ENCODE results near the gene SLC1A5. TPM values are rescaled to one million over a fixed set of nuclear protein-coding genes. Genes with fewer than 3 reads are reported as not detected.
A peak's percentile ranks its signal among the peaks of the same experiment; 100 is the strongest.

Gene SLC1A5
- total RNA-seq (171 and 281 TPM in 2 replicates), polyA plus RNA-seq (107 and 114 TPM in 2 replicates), polyA minus RNA-seq (ENCODE audit: low replicate concordance) (345 and 412 TPM in 2 replicates)
- polyA plus RNA-seq (2012), result 124 and 153 TPM in 2 replicates

- peaks cover 48% of the 10 kb centered on the region for H3K79me2 ChIP-seq (ENCODE audit: control insufficient read depth, insufficient read depth, low read length)
Observed at GRCh38 chr19:46788262-46788967, at the start of gene SLC1A5. TSS of gene SLC1A5 (minus strand) at chr19:46788594. CDS start at chr19:46787965, 629 bp downstream.

GRCh38 chr19:46838160-46838559 is 49.8 kb upstream of the SLC1A5 start:
- Histone ChIP-seq H3K4me2 (ENCODE audit: extremely low read depth, insufficient read depth, low read length) (no peak overlapping the region), H3K9me3 (ENCODE audit: control insufficient read depth, insufficient read depth, low read depth, low read length) (no peaks in the 10 kb centered on the region), H2AFZ (ENCODE audit: low read length) (no peak overlapping the region), H3K27ac (ENCODE audit: insufficient read depth, low read length) (no peak overlapping the region), H3K9ac (ENCODE audit: insufficient read depth, low read length) (no peak overlapping the region), H3K79me2 (ENCODE audit: control insufficient read depth, insufficient read depth, low read length) (peaks cover 7% of the 10 kb centered on the region), H3K4me1 (ENCODE audit: control insufficient read depth, extremely low read depth, insufficient read depth, low read length) (peaks cover 6% of the 10 kb centered on the region), H3K36me3 (ENCODE audit: control insufficient read depth, insufficient read depth, low read length) (peaks cover 17% of the 10 kb centered on the region), H3K27me3 (ENCODE audit: control insufficient read depth, insufficient read depth, low read length) (no peaks in the 10 kb centered on the region), H4K20me1 (ENCODE audit: control insufficient read depth, extremely low read depth, insufficient read depth, low read length) (no peaks in the 10 kb centered on the region), H3K4me3 (replicated peaks in 1 of 4; ENCODE audit: control extremely low read depth in 1 of 4, insufficient read depth in 1 of 4, low read depth in 3 of 4, low read length in 4 of 4) (no peak overlapping the region)
- no peak for TF ChIP-seq CTCF (conservative IDR thresholded peaks at IDR 0.05 in 1 of 2, IDR thresholded peaks at IDR 0.05 in 1 of 2; ENCODE audit: low read depth in 1 of 2, low read length in 2 of 2)
- TF ChIP-seq EZH2 (IDR thresholded peaks at IDR 0.05; ENCODE audit: low read length, missing control alignments), result no peak
- DNase-seq (ENCODE audit: low read depth in 2 of 2), result no peak

More at GRCh38 chr19:46788262-46788967, at the start of gene SLC1A5:
- DNase-seq (ENCODE audit: low read depth in 2 of 2), result peak; percentile 93 to 96
- no peak within 1 kb of the TSS for H2AFZ ChIP-seq (ENCODE audit: low read length)
- no peak for TF ChIP-seq EZH2 (IDR thresholded peaks at IDR 0.05; ENCODE audit: low read length, missing control alignments)
- TF ChIP-seq CTCF (conservative IDR thresholded peaks at IDR 0.05 in 1 of 2, IDR thresholded peaks at IDR 0.05 in 1 of 2; ENCODE audit: low read depth in 1 of 2, low read length in 2 of 2), result no peak
- peaks cover 5% of the 10 kb centered on the region for H3K36me3 ChIP-seq (ENCODE audit: control insufficient read depth, insufficient read depth, low read length)
- H3K27ac ChIP-seq (ENCODE audit: insufficient read depth, low read length), result peak within 1 kb of the TSS; percentile 98
- H3K27me3 ChIP-seq (ENCODE audit: control insufficient read depth, insufficient read depth, low read length), result no peaks in the 10 kb centered on the region
- peak within 1 kb of the TSS; percentile 89 for H3K9ac ChIP-seq (ENCODE audit: insufficient read depth, low read length)
- H3K4me3 ChIP-seq (replicated peaks in 1 of 4; ENCODE audit: control extremely low read depth in 1 of 4, insufficient read depth in 1 of 4, low read depth in 3 of 4, low read length in 4 of 4), result peak within 1 kb of the TSS; percentile 82 to 99 (median 92)
- H3K4me1 ChIP-seq (ENCODE audit: control insufficient read depth, extremely low read depth, insufficient read depth, low read length), result peaks cover 12% of the 10 kb centered on the region
- peak within 1 kb of the TSS; percentile 89 for H3K4me2 ChIP-seq (ENCODE audit: extremely low read depth, insufficient read depth, low read length)
- no peaks in the 10 kb centered on the region for H4K20me1 ChIP-seq (ENCODE audit: control insufficient read depth, extremely low read depth, insufficient read depth, low read length)
- no peaks in the 10 kb centered on the region for H3K9me3 ChIP-seq (ENCODE audit: control insufficient read depth, insufficient read depth, low read depth, low read length)

- H3K9me3 ChIP-seq (ENCODE audit: control insufficient read depth, insufficient read depth, low read depth, low read length), result no peaks in the 10 kb centered on the region
- no peak for TF ChIP-seq EZH2 (IDR thresholded peaks at IDR 0.05; ENCODE audit: low read length, missing control alignments)
- peaks cover under 1% of the 10 kb centered on the region for H3K79me2 ChIP-seq (ENCODE audit: control insufficient read depth, insufficient read depth, low read length)
- H4K20me1 ChIP-seq (ENCODE audit: control insufficient read depth, extremely low read depth, insufficient read depth, low read length), result no peaks in the 10 kb centered on the region
- no peak overlapping the region for H3K4me2 ChIP-seq (ENCODE audit: extremely low read depth, insufficient read depth, low read length)
- no peaks in the 10 kb centered on the region for H3K4me1 ChIP-seq (ENCODE audit: control insufficient read depth, extremely low read depth, insufficient read depth, low read length)
- H3K27me3 ChIP-seq (ENCODE audit: control insufficient read depth, insufficient read depth, low read length), result no peaks in the 10 kb centered on the region
- no peak for DNase-seq (ENCODE audit: low read depth in 2 of 2)
- no peak overlapping the region for H3K27ac ChIP-seq (ENCODE audit: insufficient read depth, low read length)
- no peak overlapping the region for H3K9ac ChIP-seq (ENCODE audit: insufficient read depth, low read length)
- H2AFZ ChIP-seq (ENCODE audit: low read length), result no peak overlapping the region
- H3K4me3 ChIP-seq (replicated peaks in 1 of 4; ENCODE audit: control extremely low read depth in 1 of 4, insufficient read depth in 1 of 4, low read depth in 3 of 4, low read length in 4 of 4), result no peak overlapping the region
- H3K36me3 ChIP-seq (ENCODE audit: control insufficient read depth, insufficient read depth, low read length), result peaks cover 11% of the 10 kb centered on the region
Observed at GRCh38 chr19:46834984-46835383, 46.6 kb upstream of the SLC1A5 start.
